ENCODE results near the gene MGST1.

DNA sequence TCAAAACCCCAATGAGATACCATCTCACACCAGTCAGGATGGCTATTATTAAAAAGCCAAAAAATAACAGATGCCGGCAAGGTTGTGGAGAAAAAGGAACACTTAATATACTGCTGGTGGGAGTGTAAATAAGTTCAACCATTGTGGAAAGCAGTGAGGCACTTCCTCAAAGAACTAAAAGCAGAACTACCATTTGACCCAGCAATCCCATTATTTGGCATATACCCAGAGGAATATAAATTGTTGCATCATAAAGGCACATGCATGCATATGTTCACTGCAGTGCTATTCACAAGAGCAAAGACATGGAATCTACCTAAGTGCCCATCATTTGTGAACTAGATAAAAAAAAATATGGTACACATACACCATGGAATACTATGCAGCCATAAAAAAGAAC is 59.9 kb downstream of the MGST1 start:
- TF ChIP-seq, protein P1, sequence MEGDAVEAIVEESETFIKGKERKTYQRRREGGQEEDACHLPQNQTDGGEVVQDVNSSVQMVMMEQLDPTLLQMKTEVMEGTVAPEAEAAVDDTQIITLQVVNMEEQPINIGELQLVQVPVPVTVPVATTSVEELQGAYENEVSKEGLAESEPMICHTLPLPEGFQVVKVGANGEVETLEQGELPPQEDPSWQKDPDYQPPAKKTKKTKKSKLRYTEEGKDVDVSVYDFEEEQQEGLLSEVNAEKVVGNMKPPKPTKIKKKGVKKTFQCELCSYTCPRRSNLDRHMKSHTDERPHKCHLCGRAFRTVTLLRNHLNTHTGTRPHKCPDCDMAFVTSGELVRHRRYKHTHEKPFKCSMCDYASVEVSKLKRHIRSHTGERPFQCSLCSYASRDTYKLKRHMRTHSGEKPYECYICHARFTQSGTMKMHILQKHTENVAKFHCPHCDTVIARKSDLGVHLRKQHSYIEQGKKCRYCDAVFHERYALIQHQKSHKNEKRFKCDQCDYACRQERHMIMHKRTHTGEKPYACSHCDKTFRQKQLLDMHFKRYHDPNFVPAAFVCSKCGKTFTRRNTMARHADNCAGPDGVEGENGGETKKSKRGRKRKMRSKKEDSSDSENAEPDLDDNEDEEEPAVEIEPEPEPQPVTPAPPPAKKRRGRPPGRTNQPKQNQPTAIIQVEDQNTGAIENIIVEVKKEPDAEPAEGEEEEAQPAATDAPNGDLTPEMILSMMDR (IDR thresholded peaks at IDR 0.05): no peak
- TF ChIP-seq POLR2A (IDR thresholded peaks at IDR 0.05): no peak
